Measurements from ENCODE around the gene ZFAND2A. TPM values are rescaled to one million over a fixed set of nuclear protein-coding genes. Genes with fewer than 3 reads are reported as not detected.

ZFAND2A gene
- total RNA-seq, 1 donor from 2014 or later = 14.8 TPM

DNA sequence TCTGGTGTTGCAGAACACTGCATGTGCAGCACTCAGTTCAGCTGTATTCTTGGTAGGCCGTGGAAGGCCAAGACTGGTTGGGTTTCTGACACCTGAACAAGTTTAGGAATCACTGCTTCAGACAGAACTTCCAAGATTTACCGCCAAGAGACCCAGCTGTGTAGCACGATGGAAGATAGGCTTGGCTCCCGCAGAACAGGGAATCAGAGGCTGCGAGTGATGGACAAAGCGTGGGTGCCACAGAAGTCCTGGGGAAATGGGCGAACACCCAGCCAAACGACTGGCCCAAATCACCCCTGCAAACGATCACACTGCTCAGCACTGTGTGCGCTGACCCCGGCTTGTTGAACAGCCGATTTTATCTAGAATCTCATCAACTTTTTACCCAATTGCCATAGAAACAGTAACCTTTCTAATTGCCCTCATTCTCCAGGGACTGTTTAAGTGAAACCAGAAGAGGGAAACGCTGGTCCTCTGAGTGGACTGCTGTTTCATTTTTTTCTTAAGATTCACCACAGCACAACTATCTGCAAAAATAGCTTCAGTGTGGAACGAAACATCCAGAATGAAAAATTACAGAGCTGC is 17.9 kb downstream of the ZFAND2A start:
- ATAC-seq (no peak), DNase-seq (no peak)
- peaks cover 12% of the 10 kb centered on the region for H3K4me1 ChIP-seq
- no peaks in the 10 kb centered on the region for H3K9me3 ChIP-seq
- no peak overlapping the region for H3K4me3 ChIP-seq
- no peak for TF ChIP-seq CTCF (IDR thresholded peaks at IDR 0.05)
- intact Hi-C loops (cut with DNase I) = no loop called here
- no peaks in the 10 kb centered on the region for H3K27me3 ChIP-seq (ENCODE audit: low read depth)
- H3K36me3 ChIP-seq = no peaks in the 10 kb centered on the region
- H3K27ac ChIP-seq = no peak overlapping the region

- no peak for ATAC-seq
- no peak overlapping the region for H3K27ac ChIP-seq
- DNase-seq = no peak
Observed at GRCh38 chr7:1141651-1142050, 18.3 kb downstream of the ZFAND2A start.

DNA sequence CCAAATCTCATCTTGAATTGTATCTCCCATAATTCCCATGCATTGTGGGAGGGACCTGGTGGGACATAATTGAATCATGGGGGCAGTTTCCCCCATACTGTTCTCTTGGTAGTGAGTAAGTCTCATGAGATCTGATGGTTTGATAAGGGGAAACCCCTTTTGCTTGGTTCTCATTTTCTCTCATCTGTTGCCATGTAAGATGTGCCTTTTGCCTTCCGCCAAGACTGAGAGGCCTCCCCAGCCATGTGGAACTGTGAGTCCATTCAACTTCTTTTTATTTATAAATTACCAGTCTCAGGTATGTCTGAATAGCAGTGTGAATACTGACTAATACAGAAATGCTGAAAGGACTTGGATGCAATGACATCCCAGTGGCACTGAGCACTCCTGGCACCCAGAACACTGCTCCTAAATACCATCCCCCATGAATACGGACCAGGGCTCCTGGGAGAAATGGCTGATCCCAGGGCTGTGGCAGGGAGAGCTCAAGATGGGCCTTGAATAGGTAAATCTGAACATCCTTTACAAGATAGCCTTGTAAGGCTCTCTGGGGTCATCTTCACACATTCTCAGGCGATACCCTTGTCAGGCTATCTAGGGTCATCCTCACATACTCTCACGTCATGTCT is 19.4 kb downstream of the ZFAND2A start:
- Histone ChIP-seq H3K9me3 (no peaks in the 10 kb centered on the region), H3K27ac (no peak overlapping the region), H3K27me3 (ENCODE audit: low read depth) (no peaks in the 10 kb centered on the region), H3K4me1 (peaks cover 19% of the 10 kb centered on the region), H3K36me3 (no peaks in the 10 kb centered on the region), H3K4me3 (no peak overlapping the region)
- intact Hi-C loops (cut with DNase I) = no loop called here
- DNase-seq (no peak), ATAC-seq (no peak)
- TF ChIP-seq CTCF (IDR thresholded peaks at IDR 0.05) = no peak

More at GRCh38 chr7:1141651-1142050, 18.3 kb downstream of the ZFAND2A start:
- Histone ChIP-seq H3K4me3 (no peak overlapping the region), H3K9me3 (no peaks in the 10 kb centered on the region), H3K27me3 (ENCODE audit: low read depth) (no peaks in the 10 kb centered on the region), H3K36me3 (no peaks in the 10 kb centered on the region), H3K4me1 (peaks cover 17% of the 10 kb centered on the region)
- TF ChIP-seq CTCF (IDR thresholded peaks at IDR 0.05) = no peak
- intact Hi-C loops (cut with DNase I) = no loop called here

GRCh38 chr7:1137517-1138167 is 22.4 kb downstream of the ZFAND2A start:
- Histone ChIP-seq H3K27ac (peak overlapping the region; percentile 91), H3K36me3 (no peaks in the 10 kb centered on the region), H3K4me1 (peaks cover 19% of the 10 kb centered on the region), H3K27me3 (ENCODE audit: low read depth) (no peaks in the 10 kb centered on the region), H3K4me3 (peak overlapping the region; percentile 84), H3K9me3 (no peaks in the 10 kb centered on the region)
- intact Hi-C loops (cut with DNase I) = no loop called here
- peak; percentile 89 to 94 for ATAC-seq
- TF ChIP-seq CTCF (IDR thresholded peaks at IDR 0.05) = no peak
- no peak for DNase-seq

GRCh38 chr7:1136841-1137516 is 23.0 kb downstream of the ZFAND2A start:
- Histone ChIP-seq H3K9me3 (no peaks in the 10 kb centered on the region), H3K4me3 (peak overlapping the region; percentile 84), H3K27ac (no peak overlapping the region), H3K27me3 (ENCODE audit: low read depth) (no peaks in the 10 kb centered on the region), H3K36me3 (no peaks in the 10 kb centered on the region), H3K4me1 (peaks cover 19% of the 10 kb centered on the region)
- DNase-seq (no peak), ATAC-seq (no peak)
- intact Hi-C loops (cut with DNase I) = no loop called here
- TF ChIP-seq CTCF (IDR thresholded peaks at IDR 0.05) = no peak

All from lower lobe of right lung (tissue), 2 donors.